ENCODE results near the gene ATG7.

The ATG7 gene

DNA sequence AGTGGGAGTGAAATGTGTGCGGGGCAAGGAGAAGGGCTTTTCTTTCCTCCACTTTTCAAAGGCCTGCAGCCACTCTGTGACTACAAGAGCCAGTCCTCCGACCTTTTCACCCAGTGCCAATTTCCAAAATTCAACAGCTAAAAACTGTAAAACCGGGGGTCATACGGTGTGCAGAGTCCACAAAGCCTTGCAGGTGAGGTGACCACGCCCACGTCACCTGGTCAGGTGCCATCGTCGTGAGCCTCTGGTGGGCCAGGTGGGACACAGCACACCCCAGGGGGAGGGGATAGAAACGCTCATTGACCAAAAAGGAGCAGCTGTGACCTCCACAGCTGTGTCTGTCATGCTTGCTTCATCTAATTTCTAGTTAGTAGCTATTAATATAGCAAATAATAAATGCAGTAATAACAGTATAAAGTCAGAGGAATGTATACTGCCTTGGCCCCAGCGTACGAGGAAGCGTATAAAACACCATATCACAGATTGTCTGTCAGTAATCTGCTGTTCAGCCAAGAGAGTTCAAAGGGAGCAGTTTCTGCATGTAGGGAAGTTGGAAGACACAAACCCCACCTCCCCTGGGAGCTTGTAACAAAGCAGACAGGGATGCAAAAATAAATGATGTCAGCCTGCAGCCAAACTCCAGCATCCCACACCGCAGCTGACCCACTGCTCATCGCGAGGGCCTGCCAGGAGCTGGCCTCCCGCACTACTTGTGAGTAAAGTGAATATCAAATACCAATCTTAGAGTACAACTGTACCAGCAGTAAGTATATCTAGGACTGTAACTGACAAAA, 284.9 kb downstream of the ATG7 start:
- no peak for DNase-seq

DNA sequence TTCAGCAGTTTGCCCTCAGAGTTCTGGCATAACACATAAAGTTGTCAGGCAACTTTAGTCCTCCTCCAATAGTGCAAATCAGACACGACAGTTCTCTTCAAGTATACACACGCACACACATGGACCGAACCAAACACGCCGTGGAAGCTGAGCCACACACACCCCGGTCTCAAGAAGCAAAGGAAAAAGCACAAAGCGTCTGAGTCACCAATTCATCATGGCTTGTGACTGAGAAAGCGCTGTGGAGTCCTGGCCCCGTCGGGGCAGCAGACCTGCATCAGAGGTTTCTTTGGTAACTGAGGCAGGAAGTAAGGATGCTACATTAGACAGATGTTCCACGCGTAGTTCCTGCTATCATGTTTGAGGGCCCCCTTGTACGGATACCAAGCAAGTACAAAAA, 285.8 kb downstream of the ATG7 start:
- no peak for DNase-seq

- no peak for DNase-seq
Measured at GRCh38 chr3:11558411-11558903, 286.3 kb downstream of the ATG7 start.

DNA sequence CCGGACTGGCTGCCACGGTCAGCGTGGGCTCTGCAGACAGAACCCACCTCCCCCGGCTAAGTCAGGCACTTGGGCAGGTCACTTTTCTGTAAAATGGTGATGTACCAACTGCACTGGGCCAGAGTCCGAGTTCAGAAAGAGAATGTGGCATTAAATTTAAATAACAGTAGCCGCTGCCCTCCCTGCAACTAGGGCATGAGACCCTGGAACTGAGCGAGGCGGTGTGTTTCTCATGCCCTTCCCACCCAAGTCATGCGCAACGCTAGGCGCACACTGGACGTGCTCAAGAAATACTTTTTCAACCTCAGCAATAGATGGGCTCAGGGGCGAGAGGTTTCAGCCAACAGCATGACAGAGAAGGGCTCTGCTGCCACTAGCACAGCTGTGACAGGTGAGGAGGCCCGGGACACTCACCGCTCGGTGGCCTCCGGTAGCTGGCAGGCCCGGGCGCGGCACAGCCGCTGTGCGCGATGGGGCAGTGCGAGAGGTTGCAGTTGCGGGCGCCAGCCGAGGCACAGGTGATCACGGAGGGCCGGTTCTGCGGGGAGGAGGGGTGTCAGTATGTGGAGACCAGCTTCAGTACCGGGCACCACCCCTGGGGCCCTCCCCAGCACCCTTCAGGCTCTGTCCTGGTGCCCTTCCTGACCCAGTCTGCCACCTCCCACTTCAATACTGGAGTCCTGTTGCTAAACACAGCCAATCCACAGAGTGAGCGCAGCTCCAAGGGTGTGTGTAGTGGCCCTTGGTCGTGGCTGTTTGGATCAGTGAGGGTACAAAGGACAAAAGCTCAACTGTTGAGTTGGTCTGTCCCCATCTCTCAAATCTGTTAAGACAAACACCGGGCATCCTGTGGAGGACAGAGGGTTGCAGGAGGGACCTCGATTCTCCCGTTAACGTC, 287.0 kb downstream of the ATG7 start:
- DNase-seq = no peak

- DNase-seq = no peak
Measured at GRCh38 chr3:11559816-11560633, 287.8 kb downstream of the ATG7 start.

- DNase-seq = no peak
Measured at GRCh38 chr3:11560746-11561145, 288.5 kb downstream of the ATG7 start.

- no peak for DNase-seq
Measured at GRCh38 chr3:11562277-11562881, 290.2 kb downstream of the ATG7 start.

- DNase-seq = no peak
Measured at GRCh38 chr3:11563159-11563864, 291.1 kb downstream of the ATG7 start.

DNA sequence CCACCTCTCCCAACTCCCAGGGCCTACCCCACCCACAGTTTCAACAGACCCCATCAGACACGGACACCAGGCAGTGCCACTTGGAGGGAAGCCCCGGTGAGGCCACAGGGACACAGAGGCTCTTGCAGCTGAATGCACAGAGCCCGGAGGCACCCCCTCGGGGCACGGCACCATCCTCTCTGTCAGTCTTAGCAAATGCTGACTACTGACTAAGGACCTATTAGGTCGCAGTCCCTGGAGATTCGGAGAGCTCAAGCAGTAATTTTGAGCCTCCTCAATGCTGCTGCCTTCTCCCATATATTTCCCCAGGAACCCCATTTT, 291.6 kb downstream of the ATG7 start:
- DNase-seq = no peak

- DNase-seq = no peak
Measured at GRCh38 chr3:11564577-11565001, 292.4 kb downstream of the ATG7 start.

GRCh38 chr3:11565072-11565471, 292.9 kb downstream of the ATG7 start:
- DNase-seq = no peak

GRCh38 chr3:11565492-11565891, 293.3 kb downstream of the ATG7 start:
- DNase-seq = no peak

- DNase-seq = no peak
Measured at GRCh38 chr3:11565932-11566331, 293.7 kb downstream of the ATG7 start.

GRCh38 chr3:11566478-11566877, 294.3 kb downstream of the ATG7 start:
- DNase-seq = no peak

DNA sequence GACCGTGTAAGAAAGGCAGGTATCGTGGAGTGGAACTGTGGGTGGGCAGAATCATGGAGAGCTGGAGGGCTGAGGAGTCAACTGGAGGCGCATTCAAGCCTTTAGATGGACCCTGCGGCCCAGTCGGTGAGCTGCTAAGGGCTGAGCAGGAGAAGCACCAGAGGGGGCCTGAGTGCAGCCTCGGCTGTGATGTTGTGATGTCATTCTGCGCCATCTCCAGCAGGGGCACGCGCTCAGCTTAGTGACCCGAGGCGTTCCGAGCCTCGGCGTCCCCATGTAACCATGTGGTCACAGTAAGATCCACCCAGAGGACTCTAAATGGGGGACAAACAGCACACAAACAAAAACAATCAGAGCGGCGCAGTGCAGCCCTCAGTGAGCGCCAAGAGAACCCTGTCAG, 294.7 kb downstream of the ATG7 start:
- no peak for DNase-seq

- DNase-seq = no peak
Measured at GRCh38 chr3:11567516-11568467, 295.6 kb downstream of the ATG7 start.

GRCh38 chr3:11568503-11569155, 296.4 kb downstream of the ATG7 start:
- DNase-seq = no peak

- DNase-seq = no peak
Measured at GRCh38 chr3:11569156-11569741, 297.1 kb downstream of the ATG7 start.

DNA sequence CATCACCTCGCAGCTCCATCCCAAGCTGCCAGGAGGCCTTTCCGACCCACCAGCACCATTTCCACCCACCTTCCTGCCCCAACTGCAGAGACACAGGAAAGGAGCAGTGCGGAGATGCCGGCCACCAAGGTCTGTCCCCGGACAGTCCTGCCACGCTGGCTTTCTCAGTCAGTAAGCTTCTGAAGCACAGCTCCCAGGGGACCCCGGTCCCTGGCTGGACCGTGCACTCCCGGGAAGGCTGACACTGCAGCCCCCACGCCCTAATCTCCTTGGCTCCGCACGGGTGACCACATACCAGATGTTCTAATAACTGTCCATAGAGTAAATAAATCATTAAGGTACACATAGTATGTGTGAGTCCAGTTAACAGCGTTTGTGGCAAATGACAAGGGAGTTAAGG, 298.1 kb downstream of the ATG7 start:
- DNase-seq = no peak

All from stimulated activated CD4-positive, alpha-beta T cell treated with anti-CD3 and anti-CD28 coated beads, Interleukin-4, amount 100 ng/mL, for 1 hour (primary cell).